ENCODE results near the gene TBCD.

TBCD gene

DNA sequence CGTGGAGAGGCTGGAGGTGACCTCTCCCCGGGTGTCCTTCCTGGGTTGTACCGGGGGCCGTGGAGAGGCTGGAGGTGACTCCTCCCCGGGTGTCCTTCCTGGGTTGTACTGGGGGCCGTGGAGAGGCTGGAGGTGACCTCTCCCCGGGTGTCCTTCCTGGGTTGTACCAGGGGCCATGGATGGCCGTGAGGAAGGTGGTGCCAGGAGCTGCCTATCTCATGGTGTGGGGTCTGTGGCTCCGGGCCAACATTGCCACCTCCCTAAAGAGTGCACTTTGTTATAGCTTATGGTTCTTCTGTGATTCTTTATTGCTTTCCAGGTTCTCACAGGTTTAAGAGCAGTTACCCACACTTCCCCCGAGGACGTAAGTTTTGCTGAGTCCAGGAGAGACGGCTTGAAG lies 174.2 kb downstream of the TBCD start:
- no peak for DNase-seq (ENCODE audit: low spot score)

DNA sequence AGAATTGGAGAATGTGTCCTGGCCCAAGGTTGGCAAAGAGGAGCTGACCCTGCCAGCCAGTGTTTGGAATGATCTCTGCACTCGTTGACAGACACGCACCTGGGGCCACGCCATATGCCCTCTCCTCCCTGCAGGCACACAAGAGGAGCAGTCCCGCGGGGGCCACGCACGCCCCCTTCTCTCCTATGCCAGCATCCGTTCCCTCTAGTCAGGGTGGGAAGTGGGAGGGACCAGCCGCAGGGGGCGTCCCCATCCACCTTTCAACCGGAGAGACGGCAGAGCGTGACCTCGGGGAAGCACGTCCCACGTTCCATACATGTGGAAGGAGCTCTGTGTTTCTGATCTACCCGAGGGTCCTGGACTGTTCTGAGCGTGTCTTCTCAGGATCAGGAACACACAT lies 174.9 kb downstream of the TBCD start:
- DNase-seq (ENCODE audit: low spot score): no peak

DNA sequence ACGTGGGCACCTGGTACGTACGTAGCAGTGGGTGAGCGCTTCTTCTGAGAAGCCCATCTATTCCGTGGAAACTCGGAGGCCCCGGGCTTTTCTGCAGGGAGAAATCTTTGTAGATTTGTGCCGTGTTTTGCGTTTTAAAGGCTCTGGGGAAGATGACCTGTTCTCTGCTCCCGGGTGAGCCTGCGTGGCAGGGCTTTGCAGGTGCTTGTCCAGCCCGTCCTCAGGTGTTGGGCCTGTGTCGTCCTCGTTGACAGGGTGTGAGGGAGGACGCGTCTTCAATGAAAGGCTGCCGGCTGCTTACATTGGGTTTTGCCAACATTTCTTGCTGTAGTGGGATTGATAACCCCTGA lies 175.4 kb downstream of the TBCD start:
- no peak for DNase-seq (ENCODE audit: low spot score)

DNA sequence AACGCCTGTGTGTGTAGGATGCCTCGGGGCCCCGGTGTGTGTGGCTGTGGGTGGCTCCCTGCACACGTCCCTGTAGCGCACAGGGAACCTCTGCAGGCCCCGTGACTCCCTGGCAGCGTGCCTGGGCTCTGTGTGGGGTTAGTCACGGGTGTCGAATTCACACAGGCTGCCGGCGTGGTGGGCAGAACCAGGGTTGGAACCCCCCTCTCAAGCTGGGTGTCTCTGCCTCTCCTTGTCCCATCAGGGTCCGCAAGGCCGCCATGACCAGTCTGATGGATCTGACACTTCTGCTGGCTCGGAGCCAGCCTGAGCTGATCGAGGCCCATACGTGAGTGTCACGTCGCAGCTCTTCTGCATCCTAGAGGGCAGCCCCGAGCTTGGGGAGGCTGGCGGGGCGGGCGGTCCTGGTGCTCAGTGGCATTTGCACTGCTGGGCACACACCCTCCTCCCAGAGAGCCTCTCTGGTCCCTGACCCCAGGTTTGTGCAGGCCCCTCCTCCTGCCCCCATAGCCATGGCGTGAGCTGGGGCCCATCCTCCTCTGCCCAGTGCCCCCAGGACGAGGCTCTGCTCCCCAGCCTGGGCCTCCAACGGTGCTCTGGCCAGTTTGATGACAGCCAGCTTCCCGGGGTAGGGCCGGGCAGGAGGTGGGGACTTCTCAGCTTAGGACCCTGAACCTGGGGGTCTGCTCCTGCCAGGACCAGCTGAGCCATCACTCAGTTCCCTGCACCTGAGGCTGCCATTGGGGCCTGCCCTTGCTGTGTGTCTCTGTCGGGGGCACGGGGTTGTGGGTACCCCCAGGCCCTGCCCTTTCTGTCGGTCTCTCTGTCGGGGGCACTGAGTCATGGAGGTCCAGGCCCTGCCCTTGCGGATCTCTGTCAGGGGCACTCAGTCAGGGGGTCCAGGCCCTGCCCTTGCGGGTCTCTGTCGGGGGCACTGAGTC lies 176.1 kb downstream of the TBCD start:
- DNase-seq (ENCODE audit: low spot score): no peak

DNA sequence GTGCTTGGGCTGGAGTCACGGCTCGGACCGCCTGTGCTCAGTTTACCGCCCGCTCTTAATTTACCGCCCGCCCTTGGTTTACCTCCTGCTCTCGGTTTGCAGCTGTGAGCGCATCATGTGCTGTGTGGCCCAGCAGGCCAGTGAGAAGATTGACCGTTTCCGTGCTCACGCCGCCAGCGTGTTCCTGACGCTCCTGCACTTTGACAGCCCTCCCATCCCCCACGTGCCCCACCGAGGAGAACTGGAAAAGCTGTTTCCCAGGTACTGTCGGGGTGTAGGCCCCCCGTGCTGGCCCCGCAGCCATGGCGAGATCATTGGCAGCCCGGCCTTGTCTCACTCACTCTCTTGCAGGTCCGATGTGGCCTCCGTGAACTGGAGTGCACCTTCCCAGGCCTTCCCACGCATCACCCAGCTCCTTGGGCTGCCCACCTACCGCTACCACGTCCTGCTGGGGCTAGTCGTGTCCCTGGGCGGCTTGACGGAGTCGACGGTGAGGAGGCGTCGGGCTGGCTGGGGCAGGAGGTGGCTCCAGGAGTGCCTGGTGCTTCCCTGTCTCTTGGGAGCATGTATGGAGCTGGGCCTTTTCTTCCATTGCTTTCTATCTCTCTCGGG lies 177.3 kb downstream of the TBCD start:
- DNase-seq (ENCODE audit: low spot score): no peak

DNA sequence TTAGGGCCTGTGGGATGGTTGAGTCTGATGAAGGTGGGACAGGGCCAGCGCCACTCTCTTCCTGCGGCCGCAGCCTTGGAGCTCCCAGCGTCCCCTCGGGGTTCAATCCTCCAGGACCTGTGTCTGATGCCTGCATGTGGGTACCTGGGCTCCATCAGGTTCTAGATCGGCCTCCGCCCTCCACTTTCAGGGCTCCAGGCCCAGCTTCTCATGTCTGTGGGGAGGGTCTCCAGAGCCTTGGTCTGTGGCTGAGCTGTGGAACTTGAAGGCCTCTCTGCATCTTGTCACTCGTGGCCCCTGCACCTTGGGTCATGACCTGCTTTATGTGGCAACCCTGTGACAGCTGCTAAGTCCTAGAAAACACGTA lies 177.8 kb downstream of the TBCD start:
- DNase-seq (ENCODE audit: low spot score): no peak

DNA sequence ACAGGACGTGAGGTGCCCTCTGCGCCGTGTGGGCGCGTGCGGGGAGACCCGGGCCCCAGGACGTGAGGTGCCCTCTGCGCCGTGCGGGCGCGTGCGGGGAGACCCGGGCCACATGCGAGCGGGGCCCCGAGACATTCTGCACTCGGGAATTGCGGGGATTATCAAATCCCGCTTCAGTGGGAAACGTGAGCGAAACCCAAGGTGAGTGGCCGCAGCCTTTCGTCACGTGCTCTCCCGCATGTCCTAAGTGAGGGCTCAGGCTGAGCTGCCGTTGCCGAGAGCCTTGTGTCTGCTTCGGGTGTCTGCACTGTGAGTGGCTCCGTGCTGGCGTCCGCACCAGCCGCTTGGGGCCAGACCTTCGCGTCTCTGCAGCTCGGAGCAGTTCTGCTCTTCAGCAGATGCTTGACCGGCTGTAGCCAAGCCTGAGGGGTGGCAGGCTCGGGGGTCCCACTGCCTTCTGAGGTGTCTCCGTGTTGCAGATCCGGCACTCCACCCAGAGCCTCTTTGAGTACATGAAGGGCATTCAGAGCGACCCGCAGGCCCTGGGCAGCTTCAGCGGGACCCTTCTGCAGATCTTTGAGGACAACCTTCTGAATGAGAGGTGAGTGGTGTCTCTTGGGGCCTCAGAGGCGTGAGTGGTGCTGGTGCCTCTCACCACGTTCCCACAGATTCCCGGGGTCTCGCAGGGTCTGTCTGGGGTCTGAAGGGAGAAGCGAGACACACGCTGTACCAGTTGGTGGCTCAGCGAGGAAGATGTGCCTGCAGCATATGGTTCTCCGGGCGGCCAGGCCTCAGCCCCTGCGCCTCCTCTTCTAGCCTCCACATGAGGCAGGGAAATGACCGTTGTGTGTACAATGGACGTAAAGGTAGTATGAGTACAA lies 178.4 kb downstream of the TBCD start:
- DNase-seq (ENCODE audit: low spot score): no peak

DNA sequence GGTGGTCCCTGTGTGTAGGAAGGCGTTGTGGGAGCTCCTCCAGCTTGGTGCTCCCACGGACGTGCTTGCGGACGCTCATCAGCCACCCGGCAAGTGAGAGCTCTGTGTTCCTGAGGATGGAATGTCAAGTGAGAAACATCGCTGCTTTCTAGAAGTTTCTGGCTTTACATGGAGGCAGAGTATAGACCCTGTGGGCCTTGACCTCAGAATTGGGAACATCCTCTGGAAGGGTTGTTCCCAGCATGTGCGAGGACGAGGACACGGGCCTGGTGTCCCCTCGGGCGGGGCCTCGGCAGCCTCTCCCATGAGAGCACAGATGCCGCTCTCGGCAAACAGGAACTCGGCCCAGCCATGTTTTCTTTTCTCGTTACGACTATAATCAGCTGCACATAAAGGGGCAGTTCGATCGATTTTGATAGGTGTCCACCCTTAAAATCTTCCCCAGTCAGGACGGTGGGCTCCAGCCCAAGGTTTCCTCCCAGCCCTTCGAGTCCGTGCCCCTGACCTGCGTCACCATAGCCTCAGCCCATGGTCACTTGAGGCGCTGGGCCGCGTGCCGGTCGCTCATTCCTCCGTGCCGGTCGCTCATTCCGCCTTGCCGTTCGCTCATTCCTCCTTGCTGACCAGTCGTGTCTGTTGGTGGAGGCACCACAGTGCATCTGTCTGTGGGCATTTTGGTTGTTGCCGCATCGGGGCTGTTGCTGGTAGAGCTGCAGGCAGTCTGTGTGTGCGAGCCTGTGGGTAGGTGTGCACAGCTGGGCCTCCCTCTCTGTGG lies 179.2 kb downstream of the TBCD start:
- no peak for DNase-seq (ENCODE audit: low spot score)

DNA sequence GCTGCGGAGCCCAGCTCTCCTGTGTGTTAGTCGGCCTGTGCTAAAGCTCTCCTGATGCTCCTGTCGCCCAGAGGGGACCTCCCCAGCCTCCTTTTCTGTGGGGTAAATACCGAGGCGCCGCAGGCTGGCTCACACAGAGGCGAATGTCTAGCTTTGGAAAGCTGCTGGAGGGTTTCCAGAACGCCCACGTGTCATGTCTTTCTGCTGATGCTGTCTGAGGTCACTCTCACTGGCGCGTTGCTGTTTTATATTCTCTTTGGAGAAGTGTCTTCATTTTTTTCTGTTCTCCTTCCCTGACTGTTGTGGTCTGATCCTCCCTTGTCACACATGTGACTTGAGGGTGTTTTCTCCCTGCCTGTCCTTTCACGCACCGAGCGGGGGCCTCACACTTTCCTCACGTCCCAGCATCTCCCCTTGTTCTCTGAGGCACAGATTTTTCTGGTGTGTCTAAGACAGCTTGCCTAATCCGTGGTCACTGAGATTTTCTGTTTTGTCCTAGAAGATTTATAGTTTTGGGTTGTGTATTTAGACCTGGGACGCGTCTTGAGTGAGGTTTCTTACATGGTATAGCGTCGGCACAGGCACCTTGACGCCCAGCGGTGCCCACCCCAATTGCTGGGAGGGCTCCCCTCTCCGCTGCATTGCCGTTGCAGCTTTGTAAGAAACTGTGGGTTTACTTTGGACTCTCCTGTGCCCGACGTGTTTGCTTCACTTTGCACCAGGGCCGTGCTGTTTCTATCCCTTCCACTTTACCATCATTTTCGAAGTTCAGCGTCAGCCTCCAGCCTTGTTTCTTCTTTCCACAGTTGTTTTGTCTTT lies 180.0 kb downstream of the TBCD start:
- DNase-seq (ENCODE audit: low spot score): peak; percentile 90

DNA sequence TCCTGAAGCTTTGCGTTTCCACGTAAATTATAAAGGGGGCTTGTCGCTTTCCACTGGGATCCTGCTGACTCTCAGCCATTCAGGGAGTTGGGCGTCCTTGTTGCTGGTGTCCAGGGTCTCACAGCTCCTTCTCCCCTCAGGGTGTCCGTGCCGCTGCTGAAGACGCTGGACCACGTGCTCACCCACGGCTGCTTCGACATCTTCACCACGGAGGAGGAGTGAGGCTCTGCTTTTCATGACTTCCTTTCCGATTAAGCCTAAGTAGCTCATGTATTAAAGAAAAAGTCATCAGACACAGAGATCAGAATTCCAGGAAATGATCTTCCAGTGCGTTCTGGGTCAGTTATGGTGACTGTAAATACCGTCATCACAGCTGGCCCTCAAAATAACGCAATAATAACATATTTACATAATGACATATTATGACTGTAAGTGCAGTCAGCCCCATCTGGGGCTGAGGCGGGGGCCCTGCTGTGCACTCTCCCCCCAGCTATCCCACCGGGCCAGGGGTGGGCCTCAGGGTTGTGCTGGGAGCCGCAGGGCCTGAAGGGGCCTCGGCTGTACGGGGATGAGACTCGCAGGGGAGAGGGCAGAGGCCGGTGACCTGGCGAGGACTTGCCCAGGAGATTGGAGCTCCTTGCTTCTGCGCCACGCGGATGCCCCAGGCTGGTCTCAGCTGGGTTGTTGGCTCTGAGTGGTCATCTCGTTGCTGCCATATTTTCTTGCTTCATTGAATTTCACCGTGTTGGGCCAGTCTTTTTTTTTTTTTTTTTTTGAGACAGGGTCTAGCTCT lies 180.8 kb downstream of the TBCD start:
- no peak for DNase-seq (ENCODE audit: low spot score)

DNA sequence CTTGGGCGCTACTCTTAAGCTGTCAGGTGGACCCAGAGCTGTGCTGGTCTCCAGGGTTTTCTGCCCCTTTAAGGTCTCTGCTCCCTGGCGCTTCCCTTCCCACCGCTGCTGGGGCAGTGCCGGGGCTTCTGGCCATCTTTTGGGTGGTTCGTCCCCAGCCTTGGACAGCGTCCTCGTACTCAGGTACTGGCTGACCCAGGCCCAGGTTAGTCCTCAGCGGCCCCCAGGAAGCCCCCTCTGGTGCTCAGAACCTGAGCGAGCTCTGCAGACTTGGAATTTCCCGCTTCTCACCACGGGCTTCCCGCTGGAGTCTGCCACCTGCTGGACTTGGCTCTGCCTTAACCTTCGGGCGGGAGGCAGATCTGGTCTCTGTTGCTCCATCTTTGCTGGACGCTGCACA lies 182.0 kb downstream of the TBCD start:
- DNase-seq (ENCODE audit: low spot score): no peak

DNA sequence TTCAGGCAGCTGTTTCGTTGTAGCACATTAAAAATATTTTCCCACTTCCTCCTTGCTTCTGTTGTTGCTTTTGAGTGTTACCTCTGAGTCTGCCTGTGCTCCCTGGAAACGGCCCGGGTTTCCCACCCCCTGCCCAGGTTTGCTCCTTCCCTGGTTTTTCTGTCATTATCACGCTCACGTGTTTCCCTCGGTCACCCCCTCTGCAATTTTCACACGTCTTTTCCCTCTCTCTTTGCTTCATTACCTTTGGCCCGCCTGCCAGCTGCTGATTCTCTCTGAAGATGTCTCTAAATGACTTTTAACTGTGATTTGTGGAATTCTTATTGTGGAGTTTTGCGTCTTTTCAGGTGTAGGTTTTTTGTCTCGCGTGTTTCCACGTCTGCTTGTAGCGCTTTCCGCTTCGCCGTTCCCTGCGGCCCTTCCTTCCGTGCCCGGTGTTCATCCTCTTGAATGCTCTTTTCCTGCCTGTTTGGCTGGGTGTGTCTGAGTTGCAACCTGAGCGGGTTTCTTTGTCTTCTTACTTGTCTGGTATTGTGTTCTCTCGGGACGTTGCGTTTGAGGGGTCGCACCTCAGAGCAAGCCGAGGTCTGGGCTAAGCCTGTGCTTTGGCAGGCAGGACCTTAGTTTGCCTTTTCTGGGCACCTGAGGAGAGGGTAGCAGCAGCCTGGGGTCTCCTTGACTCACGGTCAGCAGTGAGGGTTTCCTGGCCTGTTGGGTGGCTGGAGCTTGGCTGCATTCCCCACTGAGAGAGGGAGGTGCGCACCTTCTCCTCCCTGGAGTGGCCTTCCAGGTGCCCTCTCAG lies 184.3 kb downstream of the TBCD start:
- no peak for DNase-seq (ENCODE audit: low spot score)

DNA sequence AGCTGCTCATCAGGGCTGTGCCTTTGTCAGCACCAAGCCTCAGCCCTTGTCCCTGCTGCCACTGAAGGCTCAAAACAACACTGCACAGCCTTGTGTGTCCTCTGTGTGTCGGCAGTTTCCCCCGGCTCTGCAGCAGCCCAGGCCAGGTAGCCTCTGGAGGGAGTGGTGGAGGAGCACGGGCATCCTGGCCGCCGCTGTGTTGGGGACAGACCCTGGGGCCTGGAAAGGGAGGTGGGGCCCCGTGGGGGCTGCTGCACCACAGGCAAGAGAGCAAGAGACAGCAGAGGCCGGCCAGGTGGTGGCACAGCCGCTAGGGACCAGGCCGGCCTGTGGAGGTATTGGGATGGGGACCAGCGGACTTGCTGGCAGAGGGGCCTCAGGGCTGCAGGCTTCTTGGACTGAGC lies 184.9 kb downstream of the TBCD start:
- DNase-seq (ENCODE audit: low spot score): no peak

DNA sequence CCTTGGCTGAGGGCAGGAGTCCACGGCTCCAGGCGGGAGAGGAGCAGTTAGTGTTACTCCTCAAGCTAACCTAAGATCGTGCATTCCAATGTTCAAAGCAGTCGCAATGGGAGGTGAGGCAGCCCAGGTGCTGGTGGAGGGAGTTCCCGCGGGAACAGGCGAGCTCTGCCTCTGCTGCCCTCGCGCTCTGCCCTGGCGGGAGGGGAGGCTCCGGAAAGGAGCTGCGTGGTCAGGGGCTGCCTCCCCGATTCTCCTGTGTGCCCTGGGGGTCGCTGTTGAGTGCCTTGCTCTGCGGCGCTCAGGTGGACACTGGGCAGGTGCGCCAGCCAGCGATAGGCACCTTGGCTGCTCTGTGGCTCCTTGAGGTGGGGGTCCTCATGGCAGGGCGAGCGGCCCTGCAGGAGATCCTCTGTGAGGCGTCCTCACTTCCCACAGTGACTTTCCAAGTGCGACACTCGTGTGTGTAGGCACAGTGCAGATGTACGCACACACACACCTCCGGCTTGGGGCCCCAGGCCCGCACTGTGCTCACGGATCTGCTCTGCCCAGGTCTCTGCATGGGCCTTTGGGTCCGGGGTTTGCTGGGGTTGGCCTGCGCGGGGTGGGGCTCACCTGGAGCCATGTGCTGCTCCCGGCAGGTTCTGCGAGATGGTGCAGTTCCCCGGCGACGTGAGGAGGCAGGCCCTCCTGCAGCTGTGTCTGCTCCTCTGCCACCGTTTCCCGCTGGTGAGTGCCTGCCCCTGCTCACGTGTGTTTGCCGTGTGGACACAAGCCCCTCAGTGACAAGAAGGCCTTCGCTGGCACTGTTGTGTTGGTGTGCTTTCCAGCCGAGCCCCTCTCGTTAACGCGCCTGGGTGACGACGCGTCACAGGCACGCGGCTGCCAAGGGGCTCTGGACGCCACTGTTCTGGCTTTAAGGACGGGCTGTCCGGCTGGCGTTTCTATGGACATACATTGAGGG lies 185.8 kb downstream of the TBCD start:
- no peak for DNase-seq (ENCODE audit: low spot score)

DNA sequence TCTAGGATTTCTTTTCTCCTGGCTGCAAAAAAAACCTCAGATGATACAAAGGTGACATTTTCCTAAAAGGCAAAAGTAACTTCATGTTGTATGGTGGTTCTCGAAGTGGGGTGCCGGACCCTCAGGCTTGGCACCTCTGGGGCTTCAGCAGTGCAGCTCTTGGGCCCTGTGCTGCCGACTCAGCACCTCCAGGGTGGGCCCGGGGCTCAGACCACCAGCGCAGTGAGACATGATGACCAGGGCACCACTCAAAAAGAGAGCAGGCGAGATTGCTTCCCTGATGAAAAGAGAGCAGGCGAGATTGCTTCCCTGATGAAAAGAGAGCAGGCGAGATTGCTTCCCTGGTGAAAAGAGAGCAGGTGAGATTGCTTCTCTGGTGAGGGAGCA lies 186.6 kb downstream of the TBCD start:
- DNase-seq (ENCODE audit: low spot score): no peak

DNA sequence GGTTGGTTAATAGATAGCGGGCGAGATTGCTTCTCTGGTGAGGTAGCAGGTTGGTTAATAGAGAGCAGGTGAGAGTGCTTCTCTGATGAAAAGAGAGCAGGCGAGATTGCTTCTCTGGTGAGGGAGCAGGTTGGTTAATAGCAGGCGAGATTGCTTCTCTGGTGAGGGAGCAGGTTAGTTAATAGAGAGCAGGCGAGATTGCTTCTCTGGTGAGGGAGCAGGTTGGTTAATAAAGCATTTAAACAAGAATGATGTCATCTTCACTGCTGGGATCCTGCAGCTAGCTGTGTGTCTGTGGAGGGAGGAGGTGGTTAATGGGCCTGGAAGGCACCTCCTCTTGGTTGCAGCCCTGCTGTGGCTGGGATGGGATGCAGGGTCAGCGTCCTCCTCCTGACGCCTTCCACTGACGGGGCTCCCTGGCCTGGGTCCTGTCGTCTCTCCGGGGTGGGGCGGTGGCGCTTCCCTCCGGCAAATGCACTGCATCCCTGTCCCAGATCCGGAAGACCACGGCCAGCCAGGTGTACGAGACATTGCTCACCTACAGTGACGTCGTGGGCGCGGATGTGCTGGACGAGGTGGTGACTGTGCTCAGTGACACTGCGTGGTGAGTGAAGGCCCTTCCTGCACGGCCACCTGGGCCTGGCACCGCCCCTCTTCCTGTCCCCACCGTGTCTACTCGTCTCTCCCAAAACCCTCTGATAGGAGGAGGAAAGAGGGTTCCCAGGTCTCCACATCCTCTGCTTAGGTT lies 187.2 kb downstream of the TBCD start:
- no peak for DNase-seq (ENCODE audit: low spot score)

DNA sequence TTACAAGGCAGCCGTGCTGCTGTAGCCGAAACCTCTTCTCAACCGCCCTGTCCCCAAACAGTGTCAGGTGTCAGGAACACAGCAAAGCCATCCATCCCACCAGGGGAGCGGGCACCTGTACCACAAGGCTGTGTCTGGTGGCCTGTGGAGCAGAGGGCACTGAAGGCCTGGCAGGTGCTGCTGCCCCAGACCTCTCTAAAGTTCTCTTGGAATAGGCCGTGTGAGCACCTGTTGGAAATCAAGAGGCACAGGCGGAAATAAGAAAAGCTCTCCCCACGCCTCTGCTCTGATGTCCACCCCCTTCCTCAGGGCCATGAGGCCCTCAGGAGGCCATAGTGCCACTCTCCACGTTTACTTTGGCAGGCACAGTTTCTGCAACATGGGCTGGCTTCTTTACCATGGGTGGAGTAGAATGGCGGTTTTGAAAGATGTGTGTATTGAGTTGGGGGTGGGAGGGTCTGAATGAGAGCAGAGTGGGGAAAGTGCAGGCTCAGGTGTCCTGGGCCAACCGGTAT lies 187.8 kb downstream of the TBCD start:
- DNase-seq (ENCODE audit: low spot score): no peak

All from AG08396 (cell line).